ENCODE measurements around the gene DPP9. TPM values are rescaled to one million over a fixed set of nuclear protein-coding genes. Genes with fewer than 3 reads are reported as not detected.
A peak's percentile ranks its signal among the peaks of the same experiment; 100 is the strongest.

Gene DPP9
- total RNA-seq, 2 experiments from 2014 or later = 40.2 to 63.8 TPM

GRCh38 chr19:4673216-4673615 is 50.4 kb downstream of the DPP9 start:
- DNase-seq (ENCODE audit: low spot score) = no peak
- intact Hi-C loops (cut with micrococcal nuclease; ENCODE audit: unreplicated experiment) = no loop called here
- H4K20me1 ChIP-seq (ENCODE audit: insufficient read depth, low read length) = no peaks in the 10 kb centered on the region
- no peak overlapping the region for H3K27ac ChIP-seq (ENCODE audit: low read depth, low read length, poor library complexity, severe bottlenecking)
- no peaks in the 10 kb centered on the region for H3K9me2 ChIP-seq (ENCODE audit: insufficient read depth, low read length)
- H2AFZ ChIP-seq (ENCODE audit: low read length) = no peak overlapping the region
- ChIA-PET CTCF (ENCODE audit: unreplicated experiment) (no interaction called here), POLR2A (interaction anchor here (0.7 kb wide), 1 partner anchor 320 kb away, joined by 6 read pairs; no protein-coding TSS in a partner anchor)
- no peaks in the 10 kb centered on the region for H3K9me3 ChIP-seq (ENCODE audit: low read length)
- peaks cover 20% of the 10 kb centered on the region; the same call in 1 of the 2 replicates for H3K36me3 ChIP-seq (ENCODE audit: insufficient read depth, low read length)
- no peak for TF ChIP-seq EZH2phosphoT487 (IDR thresholded peaks at IDR 0.05; ENCODE audit: borderline replicate concordance, low read depth, low read length)
- TF ChIP-seq CTCF (conservative IDR thresholded peaks at IDR 0.05; ENCODE audit: low read length) = no peak
- H3K4me2 ChIP-seq (ENCODE audit: low read length) = no peak overlapping the region
- BruUV-seq (replicated peaks) = no TSS peak
- H3K4me1 ChIP-seq (ENCODE audit: insufficient read depth, low read length, poor library complexity, severe bottlenecking) = peaks cover 7% of the 10 kb centered on the region
- H3K4me3 ChIP-seq (ENCODE audit: low read depth, low read length, poor library complexity, severe bottlenecking) = no peak overlapping the region
- H3K79me2 ChIP-seq (ENCODE audit: insufficient read depth, low read depth, low read length) = peaks cover 17% of the 10 kb centered on the region

GRCh38 chr19:4671185-4671851 is 52.3 kb downstream of the DPP9 start:
- peak overlapping the region; percentile 15 for H3K27ac ChIP-seq (ENCODE audit: low read depth, low read length, poor library complexity, severe bottlenecking)
- no peak overlapping the region for H2AFZ ChIP-seq (ENCODE audit: low read length)
- TF ChIP-seq EZH2phosphoT487 (IDR thresholded peaks at IDR 0.05; ENCODE audit: borderline replicate concordance, low read depth, low read length) = no peak
- no peak for TF ChIP-seq CTCF (conservative IDR thresholded peaks at IDR 0.05; ENCODE audit: low read length)
- peaks cover 28% of the 10 kb centered on the region for H3K36me3 ChIP-seq (ENCODE audit: insufficient read depth, low read length)
- no peak for DNase-seq (ENCODE audit: low spot score)
- H3K9me2 ChIP-seq (ENCODE audit: insufficient read depth, low read length) = no peaks in the 10 kb centered on the region
- CTCF ChIA-PET (ENCODE audit: unreplicated experiment) = no interaction called here
- H4K20me1 ChIP-seq (ENCODE audit: insufficient read depth, low read length) = no peaks in the 10 kb centered on the region
- no peaks in the 10 kb centered on the region for H3K9me3 ChIP-seq (ENCODE audit: low read length)
- H3K4me3 ChIP-seq (ENCODE audit: low read depth, low read length, poor library complexity, severe bottlenecking) = no peak overlapping the region
- H3K4me2 ChIP-seq (ENCODE audit: low read length) = no peak overlapping the region
- no TSS peak for BruUV-seq (replicated peaks)
- intact Hi-C loops (cut with micrococcal nuclease; ENCODE audit: unreplicated experiment) = no loop called here
- peaks cover 17% of the 10 kb centered on the region for H3K79me2 ChIP-seq (ENCODE audit: insufficient read depth, low read depth, low read length)
- peaks cover 7% of the 10 kb centered on the region for H3K4me1 ChIP-seq (ENCODE audit: insufficient read depth, low read length, poor library complexity, severe bottlenecking)
- POLR2A ChIA-PET = interaction anchor here (0.7 kb wide), 1 partner anchor 16 kb away, joined by 3 read pairs; no protein-coding TSS in a partner anchor

Measured in OCI-LY7 (cell line).